Brain microvascular endothelial cell (primary cell): ENCODE results near the gene ESRRA.

Experiments used
- DNase-seq: peaks from one replicate; pipeline ENCODE4 v3.0.0-alpha.2; 2020
- H3K27ac ChIP-seq: fragments of 250-450 bp; sonication (Bioruptor Pico); 2 replicates; pipeline ENCODE4 v1.5.1; 2020; ENCODE audit warnings: mild to moderate bottlenecking, moderate library complexity
- H3K27me3 ChIP-seq: fragments of 250-450 bp; sonication (Bioruptor Pico); replicated peaks from 2 replicates; pipeline ENCODE4 v1.5.1; 2020; ENCODE audit warnings: mild to moderate bottlenecking
- H3K36me3 ChIP-seq: fragments of 250-450 bp; sonication (Bioruptor Pico); replicated peaks from 2 replicates; pipeline ENCODE4 v1.5.1; 2020; ENCODE audit warnings: mild to moderate bottlenecking
- H3K4me3 ChIP-seq: 2 replicates; pipeline ENCODE4 v1.5.1; 2011; ENCODE audit warnings: low read depth, mild to moderate bottlenecking, control low read depth, low read length, moderate library complexity
- in situ Hi-C: cut with HindIII; loops from 2 replicates; pipeline ENCODE4 v1.10.0; 2017; ENCODE audit warnings: low sequenced_read_pairs, low pct_ligation_motif_present
- TF ChIP-seq, protein P1 (sequence below): IDR thresholded peaks from 2 replicates; pipeline ENCODE4 v1.5.1; 2011; ENCODE audit warnings: low read depth, mild to moderate bottlenecking, moderate library complexity, low read length, control low read depth, inconsistent platforms; ENCODE audit errors: missing control alignments

ESRRA gene

DNA sequence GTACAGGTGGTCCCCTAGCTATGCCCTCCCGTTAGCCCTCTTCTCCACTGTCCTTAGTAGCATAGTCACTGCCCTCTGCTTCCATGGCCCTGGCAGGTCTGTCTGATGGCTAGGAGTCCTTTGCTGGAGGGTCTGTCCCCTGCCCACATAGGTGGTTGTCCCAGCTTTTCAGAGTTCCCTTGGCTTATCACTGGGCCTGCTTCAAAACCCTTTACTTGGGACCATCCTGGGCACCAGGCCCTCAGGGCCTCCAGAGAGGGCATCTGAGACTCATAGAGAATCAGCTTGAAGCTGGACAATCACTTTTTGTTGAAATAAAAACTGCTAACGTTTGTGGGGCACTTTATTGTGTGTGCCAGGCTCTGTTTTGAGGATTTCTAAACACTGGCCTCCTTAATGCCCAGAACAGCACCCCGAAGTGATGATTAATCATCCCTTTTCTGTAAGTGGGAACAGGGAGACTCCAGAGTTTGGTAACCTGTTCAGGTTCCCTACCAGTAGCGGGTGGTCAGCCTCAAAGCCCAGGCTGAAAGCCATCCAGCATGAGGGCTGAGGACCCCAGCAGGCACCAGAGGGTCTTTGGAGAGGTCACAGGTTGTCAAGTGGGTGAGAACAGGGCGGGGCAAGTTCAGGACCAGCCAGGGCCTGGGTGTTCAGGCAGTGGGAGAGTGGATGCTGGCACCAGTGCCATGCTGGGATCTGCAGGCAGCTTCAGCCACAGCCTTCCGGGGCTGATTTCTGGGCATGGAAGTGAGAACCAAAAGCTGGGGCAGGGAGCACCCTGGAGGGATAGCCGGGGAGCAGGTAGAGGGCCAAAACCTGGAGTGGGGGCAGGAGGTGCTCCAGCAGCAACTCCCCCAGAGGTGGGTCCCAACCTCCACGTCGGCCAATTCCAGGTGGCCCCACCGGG is 14.7 kb upstream of the ESRRA start:
- H3K36me3 ChIP-seq, result no peaks in the 10 kb centered on the region
- no peak for DNase-seq
- in situ Hi-C loops, result no loop called here
- H3K27ac ChIP-seq, result no peak overlapping the region
- peaks cover 40% of the 10 kb centered on the region for H3K27me3 ChIP-seq
- TF ChIP-seq, protein P1, sequence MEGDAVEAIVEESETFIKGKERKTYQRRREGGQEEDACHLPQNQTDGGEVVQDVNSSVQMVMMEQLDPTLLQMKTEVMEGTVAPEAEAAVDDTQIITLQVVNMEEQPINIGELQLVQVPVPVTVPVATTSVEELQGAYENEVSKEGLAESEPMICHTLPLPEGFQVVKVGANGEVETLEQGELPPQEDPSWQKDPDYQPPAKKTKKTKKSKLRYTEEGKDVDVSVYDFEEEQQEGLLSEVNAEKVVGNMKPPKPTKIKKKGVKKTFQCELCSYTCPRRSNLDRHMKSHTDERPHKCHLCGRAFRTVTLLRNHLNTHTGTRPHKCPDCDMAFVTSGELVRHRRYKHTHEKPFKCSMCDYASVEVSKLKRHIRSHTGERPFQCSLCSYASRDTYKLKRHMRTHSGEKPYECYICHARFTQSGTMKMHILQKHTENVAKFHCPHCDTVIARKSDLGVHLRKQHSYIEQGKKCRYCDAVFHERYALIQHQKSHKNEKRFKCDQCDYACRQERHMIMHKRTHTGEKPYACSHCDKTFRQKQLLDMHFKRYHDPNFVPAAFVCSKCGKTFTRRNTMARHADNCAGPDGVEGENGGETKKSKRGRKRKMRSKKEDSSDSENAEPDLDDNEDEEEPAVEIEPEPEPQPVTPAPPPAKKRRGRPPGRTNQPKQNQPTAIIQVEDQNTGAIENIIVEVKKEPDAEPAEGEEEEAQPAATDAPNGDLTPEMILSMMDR, result no peak
- H3K4me3 ChIP-seq, result no peak overlapping the region

DNA sequence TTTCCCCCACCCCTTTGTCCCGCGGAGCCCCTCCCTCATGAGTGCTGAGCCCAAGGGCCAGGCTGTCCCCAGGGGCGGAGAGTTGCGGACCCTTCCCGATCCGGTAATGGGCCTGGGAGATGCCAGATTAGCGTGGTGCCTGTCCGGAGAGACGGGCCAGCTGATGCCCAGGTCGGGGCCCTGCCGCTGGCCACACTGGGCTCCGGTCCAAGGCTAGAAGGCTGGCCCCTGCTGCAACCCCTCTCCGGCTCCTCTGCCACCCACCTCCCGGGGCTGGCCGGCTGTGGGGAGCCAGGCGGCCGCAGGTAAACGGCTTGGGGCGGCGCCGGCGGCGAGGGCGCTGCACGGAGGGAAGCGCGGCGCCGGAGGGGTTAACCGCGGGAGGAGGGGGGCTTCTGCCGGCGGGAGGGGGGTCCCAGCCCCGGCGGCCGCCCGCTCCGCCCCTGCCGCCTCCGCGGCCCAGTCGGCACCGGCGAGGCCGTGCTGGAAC is 14.0 kb upstream of the ESRRA start, which contains the start of gene KCNK4:
TSS of gene KCNK4 (plus strand) at position 41 of the 490 bp plus-strand sequence. CDS start 1,717 bp downstream, outside the sequence.
- Histone ChIP-seq H3K27ac (no peak within 1 kb of the TSS), H3K36me3 (no peaks in the 10 kb centered on the region), H3K27me3 (peaks cover 46% of the 10 kb centered on the region), H3K4me3 (peak within 1 kb of the TSS; percentile 15)
- in situ Hi-C loops, result no loop called here
- TF ChIP-seq, protein P1, result no peak
- DNase-seq, result no peak

DNA sequence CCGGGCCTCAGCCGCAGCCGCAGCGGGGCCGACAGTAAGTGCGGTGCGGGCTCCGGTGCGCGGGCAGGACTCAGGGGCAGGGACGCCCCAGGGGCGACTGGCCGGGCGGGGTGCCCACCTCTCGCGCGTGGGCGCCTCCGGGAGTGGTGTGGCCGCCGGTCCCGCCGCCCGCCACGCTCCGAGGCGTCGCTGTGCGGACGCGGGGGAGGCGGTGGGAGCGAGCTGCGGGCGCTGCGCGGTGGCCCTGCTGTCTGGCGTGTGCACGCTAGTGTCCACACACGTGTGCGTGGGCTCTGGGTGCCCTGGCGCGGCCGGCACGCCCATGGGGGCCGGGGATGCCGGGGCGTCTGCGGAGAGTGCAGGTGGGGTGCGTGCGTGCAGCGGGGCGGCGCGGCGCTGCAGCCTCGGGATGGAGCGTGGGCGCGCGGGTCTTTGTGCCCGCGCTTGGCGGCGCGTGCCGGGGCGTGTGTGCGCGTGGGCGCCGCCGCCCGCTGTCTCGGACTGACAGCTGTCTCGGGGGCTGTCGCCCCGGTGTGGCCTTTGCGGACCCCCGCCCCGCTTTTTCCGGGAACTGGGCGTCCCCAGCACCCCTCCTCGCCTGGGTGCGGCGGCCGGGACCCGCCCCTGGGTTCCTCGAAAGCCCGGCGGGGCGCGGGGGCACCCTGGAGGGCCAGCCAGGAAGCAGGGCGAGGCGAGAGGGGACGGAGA is 13.4 kb upstream of the ESRRA start:
- no peak for DNase-seq
- Histone ChIP-seq H3K36me3 (no peaks in the 10 kb centered on the region), H3K4me3 (peak overlapping the region; percentile 15), H3K27me3 (peaks cover 52% of the 10 kb centered on the region), H3K27ac (no peak overlapping the region)
- TF ChIP-seq, protein P1, result no peak
- in situ Hi-C loops, result no loop called here

DNA sequence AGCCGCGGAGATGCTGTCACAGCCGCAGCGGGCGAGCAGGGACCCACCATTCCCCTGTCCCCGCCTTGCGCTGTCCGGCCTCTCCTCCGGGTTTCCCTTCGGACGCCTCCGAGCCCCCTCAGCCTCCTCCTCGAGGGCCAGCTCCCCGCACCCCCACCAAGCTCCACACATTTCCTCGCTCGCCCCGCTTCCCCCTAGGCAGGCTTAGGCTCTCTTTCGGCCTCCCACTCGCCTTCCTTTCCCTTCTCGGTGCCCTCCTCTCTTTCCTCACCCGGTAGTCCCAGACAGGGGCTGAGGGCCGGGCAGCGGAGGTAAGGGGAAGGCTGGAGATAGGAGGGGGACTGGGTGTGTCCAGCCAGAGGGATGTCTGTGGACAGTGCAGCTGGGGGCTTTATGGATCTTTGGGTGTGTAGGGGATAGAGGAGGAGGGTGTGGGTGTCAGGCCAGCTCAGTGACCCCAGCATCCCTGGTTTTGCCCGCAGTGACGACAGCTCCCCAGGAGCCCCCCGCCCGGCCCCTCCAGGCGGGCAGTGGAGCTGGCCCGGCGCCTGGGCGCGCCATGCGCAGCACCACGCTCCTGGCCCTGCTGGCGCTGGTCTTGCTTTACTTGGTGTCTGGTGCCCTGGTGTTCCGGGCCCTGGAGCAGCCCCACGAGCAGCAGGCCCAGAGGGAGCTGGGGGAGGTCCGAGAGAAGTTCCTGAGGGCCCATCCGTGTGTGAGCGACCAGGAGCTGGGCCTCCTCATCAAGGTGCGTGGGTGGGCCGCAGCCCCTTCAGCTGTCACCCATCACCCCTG is 12.7 kb upstream of the ESRRA start:
- TF ChIP-seq, protein P1, result no peak
- in situ Hi-C loops, result no loop called here
- peaks cover 60% of the 10 kb centered on the region for H3K27me3 ChIP-seq
- no peaks in the 10 kb centered on the region for H3K36me3 ChIP-seq
- H3K4me3 ChIP-seq, result no peak overlapping the region
- DNase-seq, result no peak
- no peak overlapping the region for H3K27ac ChIP-seq

DNA sequence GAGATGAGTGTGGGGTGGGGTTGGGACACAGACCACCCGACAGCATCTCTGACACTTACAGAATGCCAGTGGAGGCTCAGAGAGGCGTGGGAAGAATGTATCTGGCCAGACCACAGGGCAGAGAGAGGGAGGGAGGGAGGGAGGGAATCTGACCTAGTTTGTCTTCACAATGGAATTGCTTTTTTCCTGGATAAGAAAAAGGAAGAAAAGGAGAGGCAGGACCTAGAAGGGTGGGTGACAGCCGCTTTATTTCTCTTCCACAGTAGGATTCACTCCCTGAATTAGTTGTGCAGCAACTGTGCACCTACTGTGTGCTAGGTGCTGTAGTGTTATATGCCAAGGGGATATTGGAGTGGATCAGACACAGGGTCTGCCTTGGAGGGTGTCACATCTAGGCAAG is 10.6 kb upstream of the ESRRA start:
- in situ Hi-C loops, result no loop called here

More for the DNA sequence above, 10.6 kb upstream of the ESRRA start:
- TF ChIP-seq, protein P1, result no peak
- Histone ChIP-seq H3K36me3 (no peaks in the 10 kb centered on the region), H3K27ac (no peak overlapping the region), H3K4me3 (no peak overlapping the region), H3K27me3 (peaks cover 79% of the 10 kb centered on the region)
- no peak for DNase-seq
